Smooth muscle cell (in vitro differentiated cells): ENCODE measurements around the gene RLN1. TPM values are rescaled to one million over a fixed set of nuclear protein-coding genes. Genes with fewer than 3 reads are reported as not detected.

Source experiments
- DNase-seq: peaks from one replicate; lab custom pipeline; 2025; ENCODE audit not compliant: unreplicated experiment; lab: John Stamatoyannopoulos, UW
- H2AFZ ChIP-seq: fragments of 200-600 bp; sonication (generic); 2 replicates; pipeline ENCODE4 v1.6.0; 2016; ENCODE audit warnings: antibody characterized with exemption, low read depth, mild to moderate bottlenecking
- H3F3A ChIP-seq: fragments of 200-600 bp; sonication (generic); 2 replicates; pipeline ENCODE4 v1.6.0; 2017; ENCODE audit warnings: antibody characterized with exemption, low read depth
- H3K27ac ChIP-seq: fragments of 200-600 bp; sonication (generic); 2 replicates; pipeline ENCODE4 v1.5.1; 2016; ENCODE audit warnings: low read depth, mild to moderate bottlenecking
- H3K27me3 ChIP-seq: fragments of 200-600 bp; sonication (generic); 2 replicates; pipeline ENCODE4 v1.6.1; 2016; ENCODE audit warnings: low read depth, mild to moderate bottlenecking
- H3K36me3 ChIP-seq: fragments of 200-600 bp; sonication (generic); 2 replicates; pipeline ENCODE4 v1.5.1; 2016; ENCODE audit warnings: low read depth
- H3K4me1 ChIP-seq: fragments of 200-600 bp; sonication (generic); 2 replicates; pipeline ENCODE4 v1.5.1; 2016; ENCODE audit warnings: low read depth
- H3K4me2 ChIP-seq: fragments of 200-600 bp; sonication (generic); 2 replicates; pipeline ENCODE4 v1.6.0; 2016; ENCODE audit warnings: mild to moderate bottlenecking
- H3K4me3 ChIP-seq: fragments of 200-600 bp; sonication (generic); 2 replicates; pipeline ENCODE4 v1.5.1; 2016; ENCODE audit warnings: mild to moderate bottlenecking
- H3K79me2 ChIP-seq: fragments of 200-600 bp; sonication (generic); 2 replicates; pipeline ENCODE4 v1.6.0; 2016; ENCODE audit warnings: low read depth, mild to moderate bottlenecking
- H3K9ac ChIP-seq: fragments of 200-600 bp; sonication (generic); 2 replicates; pipeline ENCODE4 v1.6.0; 2016; ENCODE audit warnings: low read depth
- H3K9me3 ChIP-seq: fragments of 200-600 bp; sonication (generic); replicated peaks from 2 replicates; pipeline ENCODE4 v1.5.1; 2016; ENCODE audit warnings: low read depth
- H4K20me1 ChIP-seq: fragments of 200-600 bp; sonication (generic); 2 replicates; pipeline ENCODE4 v1.6.0; 2016; ENCODE audit warnings: low read depth
- CTCF ChIP-seq: fragments of 200-600 bp; sonication (generic); IDR thresholded peaks from 2 replicates; pipeline ENCODE4 v1.5.1; 2017; ENCODE audit warnings: borderline replicate concordance, mild to moderate bottlenecking, antibody characterized with exemption; ENCODE audit not compliant: insufficient read depth, poor library complexity, severe bottlenecking
- WGBS: methylation state at CpG from one replicate; pipeline ENCODE4 v1.1.7; 2016; ENCODE audit warnings: low lambda C conversion rate; 5-methylcytosine and 5-hydroxymethylcytosine counted together
- polyA plus RNA-seq: library from polyadenylated mRNA; unstranded; fragments of >200 nt; fragmentation: Nextera tagmentation; extraction: Ambion mirVana; gene quantifications from 2 replicates; pipeline ENCODE4 v1.2.1, GENCODE V29; 2016
- small RNA-seq: library from RNA; depleted of rRNA; stranded (forward); fragments of <200 nt; gene quantifications from one replicate; pipeline ENCODE3, GENCODE V24; 2014
- total RNA-seq: library from RNA; depleted of rRNA; stranded (reverse); fragments of >200 nt; gene quantifications from 2 replicates; pipeline ENCODE4 v1.2.3, GENCODE V29; 2014

RLN1 gene
- total and polyA plus RNA-seq, 2 experiments from 2014 or later = not detected

GRCh38 chr9:5292141-5292540, 47.5 kb downstream of the RLN1 start:
- H3K27ac ChIP-seq = no peak overlapping the region

GRCh38 chr9:5288591-5288990, 51.1 kb downstream of the RLN1 start:
- WGBS = 54% methylated on average over 1 of the region's 1 CpG
- H3K4me1 ChIP-seq = no peaks in the 10 kb centered on the region
- H3K4me3 ChIP-seq = no peak overlapping the region
- H3K27me3 ChIP-seq = no peaks in the 10 kb centered on the region
- TF ChIP-seq CTCF = no peak
- no peak overlapping the region for H3K27ac ChIP-seq
- no peak for DNase-seq
- no peak overlapping the region for H3K4me2 ChIP-seq
- H4K20me1 ChIP-seq = no peaks in the 10 kb centered on the region
- no peak overlapping the region for H2AFZ ChIP-seq
- H3K9ac ChIP-seq = no peak overlapping the region
- H3K36me3 ChIP-seq = no peaks in the 10 kb centered on the region
- no peaks in the 10 kb centered on the region for H3K9me3 ChIP-seq
- no peaks in the 10 kb centered on the region for H3K79me2 ChIP-seq
- no peaks in the 10 kb centered on the region for H3F3A ChIP-seq

More at GRCh38 chr9:5292141-5292540, 47.5 kb downstream of the RLN1 start:
- no peaks in the 10 kb centered on the region for H3K79me2 ChIP-seq
- no peak overlapping the region for H2AFZ ChIP-seq
- H3K4me1 ChIP-seq = no peaks in the 10 kb centered on the region
- H3K9ac ChIP-seq = no peak overlapping the region
- H3K4me3 ChIP-seq = no peak overlapping the region
- WGBS = 89% methylated on average over 1 of the region's 1 CpG
- no peaks in the 10 kb centered on the region for H3K9me3 ChIP-seq
- no peak overlapping the region for H3K4me2 ChIP-seq
- no peak for DNase-seq
- H4K20me1 ChIP-seq = no peaks in the 10 kb centered on the region
- H3F3A ChIP-seq = no peaks in the 10 kb centered on the region
- no peak for TF ChIP-seq CTCF
- no peaks in the 10 kb centered on the region for H3K36me3 ChIP-seq
- H3K27me3 ChIP-seq = no peaks in the 10 kb centered on the region

GRCh38 chr9:5286262-5286661, 53.4 kb downstream of the RLN1 start:
- no peaks in the 10 kb centered on the region for H3F3A ChIP-seq
- H3K9ac ChIP-seq = no peak overlapping the region
- no peaks in the 10 kb centered on the region for H3K36me3 ChIP-seq
- no peak for TF ChIP-seq CTCF
- H3K9me3 ChIP-seq = no peaks in the 10 kb centered on the region
- H3K79me2 ChIP-seq = no peaks in the 10 kb centered on the region
- H3K27me3 ChIP-seq = no peaks in the 10 kb centered on the region
- H4K20me1 ChIP-seq = no peaks in the 10 kb centered on the region
- no peak overlapping the region for H3K27ac ChIP-seq
- H2AFZ ChIP-seq = no peak overlapping the region
- H3K4me2 ChIP-seq = no peak overlapping the region
- no peak for DNase-seq
- H3K4me1 ChIP-seq = no peaks in the 10 kb centered on the region
- no peak overlapping the region for H3K4me3 ChIP-seq

Small RNAs within 50 kb of the gene (small RNA-seq; reads per million reads assigned to genes)
- not detected for gene AL135786.1
- not detected for gene HMGN2P31

Other genes starting within 250 kb of the RLN1 start
- gene INSL6, start 154.2 kb downstream of the RLN1 start, total RNA-seq = not detected in 2 replicates
- gene INSL6, start 154.2 kb downstream of the RLN1 start, polyA plus RNA-seq = 0.15 TPM in 1 of 2 replicates, not detected in the other
- gene INSL4, start 108.5 kb downstream of the RLN1 start, total RNA-seq = 0.18 TPM in 1 of 2 replicates, not detected in the other
- gene INSL4, start 108.5 kb downstream of the RLN1 start, polyA plus RNA-seq = 0.21 TPM in 1 of 2 replicates, not detected in the other
- 0.31 TPM in 1 of 2 replicates, not detected in the other for gene RLN2, start 35.2 kb downstream of the RLN1 start, total RNA-seq
- gene RLN2, start 35.2 kb downstream of the RLN1 start, polyA plus RNA-seq = 0.59 and 0.67 TPM in 2 replicates
- 40.1 and 44.2 TPM in 2 replicates for gene PLGRKT, start 98.0 kb upstream of the RLN1 start, total RNA-seq
- gene PLGRKT, start 98.0 kb upstream of the RLN1 start, polyA plus RNA-seq = 37.0 and 39.8 TPM in 2 replicates
- 4.0 and 6.3 TPM in 2 replicates for gene CD274, start 110.7 kb upstream of the RLN1 start, total RNA-seq
- 2.3 and 2.4 TPM in 2 replicates for gene CD274, start 110.7 kb upstream of the RLN1 start, polyA plus RNA-seq
- gene PDCD1LG2, start 170.7 kb upstream of the RLN1 start, total RNA-seq = 11.1 and 11.6 TPM in 2 replicates
- gene PDCD1LG2, start 170.7 kb upstream of the RLN1 start, polyA plus RNA-seq = 4.5 and 10.0 TPM in 2 replicates